T follicular helper cell (primary cell): ENCODE data around the gene PACC1.
"Not testable (repeated sequence)": the region's sequence is repeated elsewhere in the genome, so short reads cannot be mapped to it uniquely, and the experiment has no call there.

Experiments used
- DNase-seq: peaks from one replicate; pipeline ENCODE4 v3.0.0-alpha.2; 2020; ENCODE audit warnings: low read depth

The PACC1 gene

DNA sequence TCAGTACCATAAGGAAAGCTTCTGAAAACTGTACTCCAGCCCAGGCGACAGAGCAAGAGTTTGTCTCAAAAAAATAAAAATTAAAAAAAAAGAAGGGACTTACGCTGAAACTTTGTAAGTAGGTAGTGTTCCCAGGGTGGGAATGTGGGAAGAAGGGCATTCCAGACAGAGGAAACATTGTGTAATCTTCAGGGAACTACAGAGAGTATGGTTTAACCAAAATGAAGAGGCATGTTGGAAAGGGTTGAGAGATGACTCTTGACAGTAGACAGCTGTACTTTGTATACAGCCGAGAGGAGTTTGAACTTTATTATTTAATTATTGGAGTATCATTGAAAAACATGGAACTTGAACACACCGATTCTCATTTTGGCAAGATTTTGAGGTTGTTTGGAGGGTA lies 86.4 kb downstream of the PACC1 start:
- no peak for DNase-seq

- DNase-seq = no peak
Observed at GRCh38 chr1:212326541-212326940, 88.1 kb downstream of the PACC1 start.

DNA sequence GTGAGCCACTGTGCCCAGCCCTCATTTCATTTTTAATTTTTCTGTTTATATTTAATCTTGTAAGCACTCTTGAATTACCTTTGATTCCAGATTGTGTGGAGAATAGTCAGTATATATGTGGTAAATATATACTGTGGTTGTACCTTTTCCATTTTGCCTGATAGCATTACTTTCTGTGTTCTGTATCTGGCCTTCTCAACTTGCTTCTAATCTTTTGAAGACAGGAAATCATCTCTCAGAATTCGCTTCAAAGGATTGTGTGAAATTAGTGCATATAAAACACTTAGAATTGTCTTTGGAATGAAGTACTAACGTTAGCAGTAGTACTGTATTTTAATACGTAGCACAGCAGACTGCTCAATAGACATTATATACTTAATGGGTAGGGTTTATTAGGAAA lies 91.6 kb downstream of the PACC1 start:
- DNase-seq = no peak

DNA sequence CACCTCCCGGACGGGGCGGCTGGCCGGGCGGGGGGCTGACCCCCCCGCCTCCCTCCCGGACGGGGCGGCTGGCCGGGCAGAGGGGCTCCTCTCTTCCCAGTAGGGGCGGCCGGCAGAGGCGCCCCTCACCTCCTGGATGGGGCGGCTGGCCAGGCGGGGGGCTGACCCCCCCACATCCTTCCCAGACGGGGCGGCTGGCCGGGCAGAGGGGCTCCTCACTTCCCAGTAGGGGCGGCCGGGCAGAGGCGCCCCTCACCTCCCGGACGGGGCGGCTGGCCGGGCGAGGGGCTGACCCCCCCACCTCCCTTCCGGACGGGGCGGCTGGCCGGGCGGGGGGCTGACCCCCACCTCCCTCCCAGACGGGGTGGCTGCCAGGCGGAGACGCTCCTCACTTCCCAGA lies 93.7 kb downstream of the PACC1 start:
- not testable (repeated sequence) for DNase-seq

- DNase-seq = no peak
Observed at GRCh38 chr1:212317916-212318315, 96.8 kb downstream of the PACC1 start.

GRCh38 chr1:212315907-212316306 lies 98.8 kb downstream of the PACC1 start:
- no peak for DNase-seq

DNA sequence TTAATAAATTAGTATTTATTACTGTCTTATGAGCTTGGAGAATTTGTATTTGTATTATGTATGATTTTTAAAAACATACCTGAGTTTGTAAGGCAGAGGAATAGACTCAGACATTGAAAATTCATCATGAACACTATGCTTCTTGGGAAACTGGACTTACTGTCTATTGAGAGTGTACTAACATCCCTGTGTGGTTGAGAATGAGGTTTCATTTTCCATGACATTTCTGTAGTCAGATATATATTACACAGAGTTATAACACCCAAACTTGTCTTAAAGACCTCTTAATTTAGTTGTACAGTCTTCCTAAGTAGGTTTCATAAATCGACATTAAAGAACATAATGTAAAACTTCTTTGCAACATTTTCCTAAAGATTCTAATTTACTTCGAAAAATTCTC lies 99.5 kb downstream of the PACC1 start:
- DNase-seq = no peak
